Measurements from ENCODE around the gene HOXA2. TPM values are rescaled to one million over a fixed set of nuclear protein-coding genes. Genes with fewer than 3 reads are reported as not detected.
A peak's percentile ranks its signal among the peaks of the same experiment; 100 is the strongest.

The HOXA2 gene
- total RNA-seq, 1 donor from 2014 or later: 0.69 TPM

GRCh38 chr7:27140126-27140857 is 37.8 kb upstream of the HOXA2 start:
- H3K4me3 ChIP-seq (ENCODE audit: low read depth, low read length): peak overlapping the region; percentile 75
- no peak for DNase-seq (ENCODE audit: low read depth)
- no peak for TF ChIP-seq CTCF (conservative IDR thresholded peaks at IDR 0.05; ENCODE audit: low read depth, low read length)

GRCh38 chr7:27139334-27140125 is 37.0 kb upstream of the HOXA2 start:
- no peak for DNase-seq (ENCODE audit: low read depth)
- H3K4me3 ChIP-seq (ENCODE audit: low read depth, low read length): peak overlapping the region; percentile 75
- no peak for TF ChIP-seq CTCF (conservative IDR thresholded peaks at IDR 0.05; ENCODE audit: low read depth, low read length)

- no peak for DNase-seq (ENCODE audit: low read depth)
- H3K4me3 ChIP-seq (ENCODE audit: low read depth, low read length): peak overlapping the region; percentile 75
- no peak for TF ChIP-seq CTCF (conservative IDR thresholded peaks at IDR 0.05; ENCODE audit: low read depth, low read length)
Observed at GRCh38 chr7:27138985-27139333, 36.5 kb upstream of the HOXA2 start.

- TF ChIP-seq CTCF (conservative IDR thresholded peaks at IDR 0.05; ENCODE audit: low read depth, low read length): no peak
- peak overlapping the region; percentile 75 for H3K4me3 ChIP-seq (ENCODE audit: low read depth, low read length)
- no peak for DNase-seq (ENCODE audit: low read depth)
Observed at GRCh38 chr7:27138472-27138871, 36.0 kb upstream of the HOXA2 start.

GRCh38 chr7:27137640-27138315 is 35.3 kb upstream of the HOXA2 start:
- H3K4me3 ChIP-seq (ENCODE audit: low read depth, low read length): no peak overlapping the region
- no peak for DNase-seq (ENCODE audit: low read depth)
- TF ChIP-seq CTCF (conservative IDR thresholded peaks at IDR 0.05; ENCODE audit: low read depth, low read length): no peak

- no peak for TF ChIP-seq CTCF (conservative IDR thresholded peaks at IDR 0.05; ENCODE audit: low read depth, low read length)
- no peak overlapping the region for H3K4me3 ChIP-seq (ENCODE audit: low read depth, low read length)
- DNase-seq (ENCODE audit: low read depth): no peak
Observed at GRCh38 chr7:27134392-27134791, 31.9 kb upstream of the HOXA2 start.

Measured in epithelial cell of proximal tubule (primary cell).